Right renal pelvis (tissue), 4 donors: ENCODE measurements around the gene IRAK1. TPM values are rescaled to one million over a fixed set of nuclear protein-coding genes. Genes with fewer than 3 reads are reported as not detected.

Experiments used
- DNase-seq, 4 donors: peaks; one replicate each; pipeline ENCODE4 v3.0.0-alpha.2; 2013; ENCODE audit warnings: low read depth in 4 of 4, low spot score in 3 of 4, missing footprints in 1 of 4
- polyA plus RNA-seq, 4 donors: library from polyadenylated mRNA; unstranded; fragments of 120-200 nt; gene quantifications; one replicate each; pipeline ENCODE4 v1.2.1, GENCODE V29; 2013; ENCODE audit not compliant: insufficient read length in 4 of 4

Gene IRAK1
- polyA plus RNA-seq, 4 donors = 48.4 to 62.2 (median 51.7) TPM

GRCh38 chrX:154022108-154022507, 2.4 kb upstream of the IRAK1 start:
- DNase-seq = no peak

- DNase-seq = no peak
These were observed 1.5 kb upstream of the IRAK1 start for GRCh38 chrX:154021131-154021611.

DNA sequence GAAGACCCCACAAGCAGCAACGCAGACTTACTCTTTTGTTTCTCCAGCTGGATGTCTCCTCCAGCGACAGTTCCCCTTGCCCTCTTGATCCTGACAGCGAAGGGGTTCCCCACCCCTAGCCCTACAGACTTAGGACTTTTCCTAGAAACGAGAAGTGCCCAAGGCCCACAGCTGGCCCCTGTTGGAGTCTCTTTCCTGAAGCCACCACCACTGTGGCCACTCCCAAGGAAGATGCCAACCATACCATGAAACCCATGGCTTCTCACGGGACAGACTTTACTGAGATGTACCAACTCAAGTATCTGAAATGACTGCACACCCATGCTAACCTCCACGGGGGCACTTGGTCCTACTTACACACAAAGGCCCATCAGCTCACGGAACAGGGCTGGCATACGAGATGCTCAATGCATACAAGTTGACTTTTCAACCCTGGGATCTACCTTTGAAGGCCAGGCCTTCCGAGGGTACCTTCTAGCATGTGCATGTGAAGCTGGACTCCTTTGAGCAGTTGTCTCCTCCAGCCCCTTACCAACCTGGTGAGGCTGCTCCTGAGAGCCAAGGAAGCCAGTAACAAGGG, 924 bp upstream of the IRAK1 start:
- no peak for DNase-seq

- DNase-seq = no peak
These were observed 561 bp downstream of the IRAK1 start for GRCh38 chrX:154019061-154019621.

DNA sequence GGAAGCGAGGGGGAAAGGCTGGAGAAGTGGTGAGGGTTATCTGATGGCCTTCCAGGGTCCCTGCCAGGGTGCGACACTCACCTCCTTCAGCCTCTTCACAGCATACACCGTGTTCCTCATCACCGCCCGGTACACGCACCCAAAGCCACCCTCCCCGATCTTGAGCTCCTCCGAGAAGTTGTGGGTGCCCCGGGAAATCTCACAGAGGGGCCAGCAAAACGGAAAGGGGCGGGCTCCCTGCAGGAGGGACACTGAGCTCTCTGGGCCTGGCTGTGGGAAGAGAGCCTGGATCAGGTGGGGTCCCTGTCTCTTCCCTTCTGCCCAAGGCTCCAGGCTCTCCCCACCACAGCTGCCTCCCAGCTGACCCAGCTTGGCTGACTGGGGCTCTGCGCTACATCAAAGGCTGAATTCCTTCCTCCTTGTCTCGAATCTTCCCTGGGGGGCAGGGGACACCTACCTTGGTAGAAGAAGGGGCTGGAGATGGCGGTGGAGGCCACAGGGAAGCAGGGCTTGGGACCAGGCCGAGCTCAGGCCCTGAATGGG, 1.1 kb downstream of the IRAK1 start:
- DNase-seq = no peak

GRCh38 chrX:154017766-154018517, 1.8 kb downstream of the IRAK1 start:
- no peak for DNase-seq

GRCh38 chrX:154016366-154017076, 3.2 kb downstream of the IRAK1 start:
- DNase-seq = no peak

GRCh38 chrX:154015581-154016264, 4.0 kb downstream of the IRAK1 start:
- no peak for DNase-seq

DNA sequence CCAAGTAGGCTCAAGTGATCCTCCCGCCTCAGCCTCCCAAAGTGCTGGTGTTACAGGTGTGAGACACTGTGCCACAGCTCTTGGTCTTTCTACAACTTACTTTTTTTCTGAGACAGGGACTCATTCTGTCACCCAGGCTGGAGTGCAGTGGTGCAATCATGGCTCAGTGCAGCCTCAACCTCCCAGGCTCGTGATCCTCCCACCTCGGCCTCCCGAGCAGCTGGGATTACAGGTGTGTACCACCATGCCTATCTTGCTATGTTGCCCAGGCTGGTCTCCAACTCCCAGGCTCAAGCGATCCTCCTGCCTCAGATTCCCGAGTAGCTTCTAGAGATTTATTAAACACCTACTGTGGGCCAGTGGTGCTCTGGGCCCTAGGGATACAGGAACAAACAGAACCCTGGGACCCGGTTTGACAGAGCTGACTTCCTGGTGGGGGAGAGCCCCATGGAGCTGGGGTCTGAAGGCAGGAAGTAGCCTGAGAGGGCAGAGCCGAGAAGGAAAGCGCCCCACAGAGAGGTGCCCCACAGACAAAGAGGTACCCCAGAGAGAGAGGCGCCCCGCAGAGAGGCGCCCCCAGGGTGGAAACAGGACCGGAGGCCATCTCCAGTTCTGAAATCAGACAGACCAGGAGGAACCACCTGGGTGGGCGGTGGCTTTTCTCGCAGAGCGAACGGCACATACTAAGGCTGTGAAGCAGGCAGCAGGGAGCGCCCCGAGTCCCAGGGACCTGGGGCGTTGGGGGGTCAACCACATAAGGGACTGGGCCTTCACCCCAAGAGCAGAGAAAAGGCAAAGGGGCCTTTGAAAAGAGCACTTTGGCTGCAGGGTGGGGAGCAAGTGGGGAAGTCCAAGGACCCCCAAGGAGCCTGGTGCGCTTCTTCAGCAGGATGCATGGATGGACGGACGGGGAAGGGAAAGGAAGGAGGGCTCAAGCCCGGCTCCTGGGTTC, 5.0 kb downstream of the IRAK1 start:
- no peak for DNase-seq

DNA sequence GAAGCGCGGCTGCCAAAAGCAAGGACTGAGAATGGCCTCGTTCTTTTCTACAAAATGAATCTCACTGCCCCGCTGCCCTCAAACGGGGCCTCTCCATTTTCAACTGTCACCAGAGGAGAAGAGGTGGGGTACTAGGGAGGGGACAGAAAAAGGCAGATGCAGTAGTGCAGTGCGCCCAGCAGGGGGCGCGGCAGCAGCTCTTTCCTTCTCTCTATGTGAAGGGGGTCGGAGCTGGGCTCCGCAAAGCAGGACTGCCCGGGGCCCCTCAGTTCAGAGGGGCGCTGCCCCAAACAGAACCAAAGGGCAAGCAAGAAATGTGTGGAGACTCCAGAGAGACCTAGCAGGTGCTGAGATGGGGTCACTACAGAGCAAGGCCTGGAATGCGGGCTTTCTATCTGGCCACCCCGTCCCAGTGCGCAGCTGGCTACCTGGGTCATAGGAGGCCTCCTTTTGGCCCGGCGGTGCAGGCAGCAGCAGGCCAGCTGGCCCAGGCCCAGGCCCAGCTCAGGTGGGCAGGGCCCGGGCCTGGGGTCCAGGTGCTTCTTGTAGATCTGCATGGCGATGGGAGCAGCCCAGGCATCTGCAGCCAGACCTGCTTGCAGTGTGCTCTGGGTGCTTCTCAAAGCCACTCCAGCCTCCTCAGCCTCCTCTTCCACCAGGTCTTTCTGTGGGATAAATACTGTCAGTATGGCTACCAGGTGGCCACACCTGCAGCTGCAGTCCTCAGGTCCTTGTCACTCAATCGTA, 5.9 kb downstream of the IRAK1 start:
- DNase-seq = no peak

DNA sequence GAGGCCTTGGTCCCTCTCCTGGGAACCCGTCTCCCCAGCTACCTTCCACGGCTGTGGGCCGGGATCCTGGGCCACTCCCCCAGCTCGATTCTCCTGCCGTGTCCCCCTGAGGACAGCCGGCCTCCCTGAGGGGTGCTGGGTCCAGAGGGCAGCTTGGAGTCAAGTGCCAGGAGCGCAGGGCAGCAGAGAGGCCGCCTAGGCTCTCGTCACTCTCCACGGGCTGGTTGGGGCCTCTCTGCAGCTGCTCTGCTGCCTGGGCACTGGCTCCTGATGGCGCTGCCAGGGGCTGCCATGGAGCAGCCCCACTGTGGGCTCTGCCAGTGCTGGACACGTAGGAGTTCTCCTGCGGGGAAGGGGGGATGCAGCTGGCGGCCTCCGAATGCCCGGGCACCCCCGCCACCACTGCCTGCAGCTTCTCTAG, 6.7 kb downstream of the IRAK1 start:
- DNase-seq = no peak

DNA sequence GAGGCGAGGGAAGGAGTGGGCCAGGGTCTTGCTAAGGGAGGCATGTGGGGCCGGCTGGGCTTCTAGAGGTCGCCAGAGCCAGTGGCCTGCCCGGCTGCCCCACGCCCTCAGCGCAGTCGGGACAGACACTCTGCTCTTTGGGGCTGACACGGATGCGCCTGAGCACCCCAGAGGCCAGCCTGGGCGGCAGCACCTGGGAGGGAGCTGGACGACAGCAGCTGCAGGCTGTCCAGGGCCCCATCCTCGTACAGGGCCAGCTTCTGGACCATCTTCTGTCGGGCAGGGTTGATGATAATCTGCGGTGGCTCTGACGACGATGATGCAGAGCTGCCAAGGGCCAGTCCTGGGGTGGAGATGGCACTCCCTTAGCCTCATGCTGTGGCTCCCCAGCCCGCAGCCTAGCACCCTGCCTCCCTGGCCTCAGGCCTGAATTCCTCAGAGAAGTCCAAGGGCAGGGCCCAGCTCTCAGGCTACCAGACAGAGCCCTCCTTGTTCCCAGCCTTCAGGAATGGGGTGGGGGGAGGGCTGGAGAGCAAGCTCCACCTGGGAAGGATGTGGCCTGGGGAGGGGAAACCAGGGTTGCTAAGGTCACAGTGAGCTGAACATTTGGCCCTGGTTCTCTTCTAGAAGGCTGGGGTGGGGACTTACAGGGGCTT, 7.2 kb downstream of the IRAK1 start:
- DNase-seq = no peak

- DNase-seq = no peak
These were observed 8.0 kb downstream of the IRAK1 start for GRCh38 chrX:154011376-154012335.

DNA sequence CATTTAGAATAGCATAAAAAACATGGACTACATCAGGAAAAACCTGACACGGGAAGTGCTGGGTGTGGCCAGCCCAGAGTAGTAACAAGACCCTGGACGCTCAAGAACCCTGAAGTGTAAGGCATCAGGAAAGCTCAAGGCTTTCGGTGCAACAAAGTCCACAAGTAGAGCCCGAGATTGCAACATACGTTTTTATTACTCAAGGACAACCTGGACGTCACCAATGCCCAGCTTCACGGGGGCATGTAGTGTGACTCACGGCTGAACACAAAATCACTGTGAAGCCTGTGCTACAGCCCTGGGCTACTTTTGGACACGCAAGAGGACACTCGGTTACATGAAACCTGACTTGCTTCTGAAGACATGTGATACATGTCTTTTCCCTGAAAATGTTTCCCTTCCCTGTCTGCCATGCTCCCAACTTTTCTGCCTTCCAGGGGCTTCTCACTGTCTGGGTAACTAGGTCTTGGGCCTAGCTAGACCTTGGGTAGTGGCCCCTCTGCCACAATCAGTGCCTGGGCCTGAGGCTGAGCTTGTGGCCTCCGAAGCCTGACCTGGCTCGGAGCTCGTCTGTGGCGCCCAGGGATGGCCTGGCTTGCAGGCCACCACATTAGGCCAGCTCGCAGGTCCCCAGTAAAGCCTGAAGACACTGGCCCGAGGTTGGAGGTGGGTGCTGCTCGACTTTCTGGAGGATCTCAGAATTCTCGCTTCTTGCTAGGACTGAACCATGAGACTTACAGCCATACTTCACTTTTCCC, 9.2 kb downstream of the IRAK1 start:
- DNase-seq = no peak

DNA sequence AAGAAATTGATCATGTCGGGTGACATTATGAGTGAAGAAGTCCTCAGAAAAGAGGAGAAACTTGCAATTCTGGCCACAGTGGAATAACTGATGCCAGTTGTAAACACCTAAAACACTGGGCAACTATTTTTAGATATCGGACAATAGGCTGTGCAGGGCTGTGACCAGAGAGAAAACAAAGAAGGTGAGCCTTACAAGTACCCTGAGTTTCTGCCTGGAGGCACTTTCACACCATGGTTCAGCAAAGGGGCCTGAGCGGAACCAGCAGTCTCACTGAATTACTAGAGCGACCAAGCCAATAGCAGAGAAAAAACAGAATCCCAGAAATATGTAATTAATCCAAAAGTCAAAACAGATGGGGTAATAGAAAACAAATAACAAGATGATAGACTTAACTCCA, 11.2 kb downstream of the IRAK1 start:
- no peak for DNase-seq

GRCh38 chrX:154006947-154007346, 12.8 kb downstream of the IRAK1 start:
- no peak for DNase-seq
